ENCODE measurements around the gene MMADHC. TPM values are rescaled to one million over a fixed set of nuclear protein-coding genes. Genes with fewer than 3 reads are reported as not detected.

MMADHC gene
- total and polyA plus RNA-seq, 2 of the 4 experiments (the other 2 are of a cell fraction) = 62.6 to 112 TPM

- H3K27ac ChIP-seq (ENCODE audit: insufficient read depth, low read length) = no peak overlapping the region
- ATAC-seq (ENCODE audit: low read depth) (no peak), DNase-seq (no peak)
- TF ChIP-seq RCOR1 (IDR thresholded peaks at IDR 0.05; ENCODE audit: insufficient replicate concordance, low read length) = no peak
- in situ Hi-C loops (cut with MboI; ENCODE audit: low sequenced_read_pairs) = no loop called here
- no peak overlapping the region for H3K4me3 ChIP-seq (ENCODE audit: insufficient read depth, low read depth, low read length)
- H3K36me3 ChIP-seq (ENCODE audit: control insufficient read depth, insufficient read depth, low read length) = no peaks in the 10 kb centered on the region
- H3K4me1 ChIP-seq (ENCODE audit: control insufficient read depth, insufficient read depth, low read length) = peaks cover 2% of the 10 kb centered on the region
- no peaks in the 10 kb centered on the region; a peak in 1 of 4 replicates for H3K79me1 ChIP-seq (ENCODE audit: low read depth in 1 of 2, low read length in 2 of 2)
- no TSS peak for BruUV-seq (replicated peaks)
- H2BK15ac ChIP-seq (ENCODE audit: low read depth, low read length) = no peak overlapping the region
- no peak overlapping the region for H3K23ac ChIP-seq (ENCODE audit: low read depth, low read length)
- WGBS, 2 experiments (ENCODE audit: extremely low coverage in 2 of 2, insufficient read length in 1 of 2) = no CpG with 5 or more reads among the region's 4 CpGs
- H2AK9ac ChIP-seq (replicated peaks; ENCODE audit: low read depth, low read length, poor library complexity) = no peak overlapping the region
- no peak overlapping the region for H2AK5ac ChIP-seq (ENCODE audit: low read depth, low read length)
- no peak overlapping the region for H4K5ac ChIP-seq (ENCODE audit: low read depth, low read length)
- no peak overlapping the region for H4K8ac ChIP-seq (ENCODE audit: low read depth in 2 of 2, low read length in 2 of 2)
- no peak overlapping the region for H3K56ac ChIP-seq (ENCODE audit: extremely low read depth, insufficient read depth, low read length)
- no peak overlapping the region for H2AFZ ChIP-seq (replicated peaks; ENCODE audit: low read length, poor library complexity)
- intact Hi-C loops (cut with micrococcal nuclease) = no loop called here
- no peak overlapping the region for H2BK5ac ChIP-seq (ENCODE audit: low read depth, low read length, poor library complexity, severe bottlenecking)
- H4K20me1 ChIP-seq (ENCODE audit: insufficient read depth, low read length) = no peaks in the 10 kb centered on the region
- H3K18ac ChIP-seq (ENCODE audit: low read depth, low read length) = no peak overlapping the region
- dilution Hi-C loops (cut with HindIII; ENCODE audit: low sequenced_read_pairs, unreplicated experiment) = no loop called here
- H3K27me3 ChIP-seq (ENCODE audit: control insufficient read depth, insufficient read depth, low read length) = no peaks in the 10 kb centered on the region
- ChIA-PET CTCF (interaction anchor here (0.6 kb wide), 1 partner anchor 1640 kb away, joined by 3 read pairs; no protein-coding TSS in a partner anchor), POLR2A (ENCODE audit: unreplicated experiment) (no interaction called here)
- H3K9me1 ChIP-seq (ENCODE audit: insufficient read depth, low read length) = peaks cover 3% of the 10 kb centered on the region; the same call in 1 of the 2 replicates
- H3K9ac ChIP-seq (ENCODE audit: low read depth, low read length) = no peak overlapping the region
- no peak overlapping the region for H3K4me2 ChIP-seq (ENCODE audit: low read depth, low read length)
- H2BK20ac ChIP-seq (ENCODE audit: low read depth, low read length) = no peak overlapping the region
- H3K4ac ChIP-seq (ENCODE audit: low read depth, low read length) = no peak overlapping the region
- no peaks in the 10 kb centered on the region for H3K9me3 ChIP-seq (ENCODE audit: control insufficient read depth, insufficient read depth, low read length)
- no peak overlapping the region for H4K91ac ChIP-seq (ENCODE audit: insufficient read depth, low read depth, low read length)
- H3K14ac ChIP-seq (replicated peaks; ENCODE audit: low read depth, low read length) = no peak overlapping the region
- no peak overlapping the region for H2BK120ac ChIP-seq (ENCODE audit: low read depth, low read length)
Observed at GRCh38 chr2:149603248-149603647, 15.7 kb upstream of the MMADHC start.
